NCI-H1436 treated with DMSO at 0.1 percent for 48 hours (cell line): Measurements from ENCODE around the gene GALNT4.

Source experiments
- DNase-seq: peaks from one replicate; lab custom pipeline; 2025; lab: John Stamatoyannopoulos, UW

The GALNT4 gene

GRCh38 chr12:89493670-89494302 lies 30.8 kb downstream of the GALNT4 start:
- DNase-seq, result no peak

GRCh38 chr12:89492883-89493282 lies 31.7 kb downstream of the GALNT4 start:
- DNase-seq, result no peak

GRCh38 chr12:89490922-89491321 lies 33.7 kb downstream of the GALNT4 start:
- DNase-seq, result no peak

- DNase-seq, result no peak
These were observed 38.3 kb downstream of the GALNT4 start for GRCh38 chr12:89486264-89486663.

- no peak for DNase-seq
These were observed 40.1 kb downstream of the GALNT4 start for GRCh38 chr12:89484470-89484869.

GRCh38 chr12:89481213-89481914 lies 43.2 kb downstream of the GALNT4 start:
- DNase-seq, result no peak

- no peak for DNase-seq
These were observed 44.6 kb downstream of the GALNT4 start for GRCh38 chr12:89479982-89480381.

GRCh38 chr12:89477633-89478279 lies 46.8 kb downstream of the GALNT4 start:
- no peak for DNase-seq

- DNase-seq, result no peak
These were observed 47.5 kb downstream of the GALNT4 start for GRCh38 chr12:89476904-89477595.

GRCh38 chr12:89476232-89476631 lies 48.4 kb downstream of the GALNT4 start:
- DNase-seq, result no peak

- no peak for DNase-seq
These were observed 49.2 kb downstream of the GALNT4 start for GRCh38 chr12:89475203-89475990.

- DNase-seq, result no peak
These were observed 50.0 kb downstream of the GALNT4 start for GRCh38 chr12:89474615-89475014.
